A549 (cell line): ENCODE measurements around the gene NEAT1.

Experiments
- CTCF ChIP-seq: fragments of >200 bp; sonication (Bioruptor Twin); formaldehyde crosslinking; IDR thresholded peaks from 3 replicates; pipeline ENCODE4 v1.5.1; 2016
- KDM1A ChIP-seq: fragments of 200-600 bp; sonication (generic); IDR thresholded peaks from 2 replicates; pipeline ENCODE4 v1.6.1; 2016; ENCODE audit warnings: low read depth, mild to moderate bottlenecking
- POLR2A ChIP-seq: IDR thresholded peaks from 2 replicates; pipeline ENCODE4 v1.6.1; 2012; ENCODE audit warnings: mild to moderate bottlenecking, low read length
- RFX5 ChIP-seq: fragments of 450-650 bp; IDR thresholded peaks from 2 replicates; pipeline ENCODE4 v1.7.1; 2014; ENCODE audit warnings: antibody characterized with exemption, mild to moderate bottlenecking, moderate library complexity
- TP53 ChIP-seq: fragments of 250-450 bp; sonication (Bioruptor Pico); IDR thresholded peaks from 2 replicates; pipeline ENCODE4 v1.5.0; 2021; ENCODE audit warnings: mild to moderate bottlenecking, moderate library complexity

DNA sequence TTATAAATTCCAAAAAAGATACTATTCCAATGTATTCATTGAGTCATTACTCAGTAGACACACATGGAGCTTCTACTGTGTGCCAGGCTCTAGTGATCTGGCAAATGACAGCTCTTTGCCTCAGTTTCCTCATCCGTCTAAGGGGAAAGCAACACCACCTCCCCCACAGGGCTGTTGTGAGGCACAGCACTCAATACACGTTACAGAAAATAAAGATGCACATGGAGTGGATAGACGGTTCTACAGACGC is 69.7 kb downstream of the NEAT1 start:
- TF ChIP-seq TP53 (CRISPR knock-in tag) (no peak; the same call in 1 of the 2 replicates), RFX5 (no peak), POLR2A (no peak), CTCF (no peak), KDM1A (0 out of 2 replicates have a peak, but pooled peaks have one; percentile 39)
